WTC11 (cell line): Measurements from ENCODE around the gene AK5. TPM values are rescaled to one million over a fixed set of nuclear protein-coding genes. Genes with fewer than 3 reads are reported as not detected.

Source experiments
- ATAC-seq: fragments of 200-7000 bp; cut with Tn5 transposase; 2 replicates; pipeline ENCODE4 v1.10.0; 2021; ENCODE audit warnings: mild to moderate bottlenecking, moderate library complexity
- CTCF ChIA-PET: fragments of 300-600 bp; sonication (Branson Sonifier 250); formaldehyde crosslinking; loops from one replicate; lab custom pipeline; 2021; ENCODE audit warnings: antibody characterized with exemption; lab: Charles Lee
- POLR2A ChIA-PET: fragments of 350-600 bp; sonication (Branson Sonifier 250); formaldehyde crosslinking; loops from one replicate; lab custom pipeline; 2021; ENCODE audit warnings: antibody characterized with exemption; lab: Charles Lee
- DNase-seq: peaks from one replicate; pipeline ENCODE4 v3.0.0; 2021; ENCODE audit warnings: low spot score
- H3K27ac Mint-ChIP-seq: 2 replicates; pipeline ENCODE4 v1.8.0; 2021; ENCODE audit warnings: mixed read lengths
- H3K27me3 Mint-ChIP-seq: 2 replicates; pipeline ENCODE4 v1.8.0; 2021; ENCODE audit warnings: low read depth, mild to moderate bottlenecking, moderate library complexity, mixed read lengths
- H3K36me3 Mint-ChIP-seq: 2 replicates; pipeline ENCODE4 v1.8.0; 2021; ENCODE audit warnings: mixed read lengths
- H3K4me1 Mint-ChIP-seq: 2 replicates; pipeline ENCODE4 v1.8.0; 2022; ENCODE audit warnings: mixed read lengths
- H3K4me3 Mint-ChIP-seq: 2 replicates; pipeline ENCODE4 v1.8.0; 2021; ENCODE audit warnings: mild to moderate bottlenecking, moderate library complexity, mixed read lengths
- H3K9me3 Mint-ChIP-seq: 2 replicates; pipeline ENCODE4 v1.8.0; 2021; ENCODE audit warnings: mixed read lengths
- EMX1 ChIP-seq: fragments of 250-450 bp; sonication (Bioruptor Pico); IDR thresholded peaks from 2 replicates; pipeline ENCODE4 v1.8.0; 2021; ENCODE audit warnings: mild to moderate bottlenecking
- NR1H2 ChIP-seq: sonication (generic); formaldehyde crosslinking; IDR thresholded peaks from 2 replicates; pipeline ENCODE4 v1.9.0; 2021; ENCODE audit warnings: mild to moderate bottlenecking, moderate library complexity, missing genetic modification reagents
- SMAD3 ChIP-seq: sonication (generic); formaldehyde crosslinking; IDR thresholded peaks from 2 replicates; pipeline ENCODE4 v1.8.0; 2022; ENCODE audit warnings: missing genetic modification reagents, mild to moderate bottlenecking, borderline replicate concordance
- SOX15 ChIP-seq: fragments of 250-450 bp; sonication (Bioruptor Pico); IDR thresholded peaks from 2 replicates; pipeline ENCODE4 v1.9.0; 2021; ENCODE audit warnings: mild to moderate bottlenecking
- TEAD1 ChIP-seq: sonication (generic); formaldehyde crosslinking; IDR thresholded peaks from 2 replicates; pipeline ENCODE4 v1.8.0; 2022; ENCODE audit warnings: mild to moderate bottlenecking, missing genetic modification reagents
- ZNF219 ChIP-seq: sonication (generic); formaldehyde crosslinking; IDR thresholded peaks from 2 replicates; pipeline ENCODE4 v1.8.0; 2023; ENCODE audit warnings: missing genetic modification reagents, mild to moderate bottlenecking, borderline replicate concordance
- total RNA-seq: library from RNA; stranded (reverse); gene quantifications from 3 replicates; pipeline ENCODE4 v1.2.3, GENCODE V29; 2021
- TF ChIP-seq, protein P1 (sequence below): sonication (generic); formaldehyde crosslinking; IDR thresholded peaks from 2 replicates; pipeline ENCODE4 v1.8.1; 2023; ENCODE audit warnings: mild to moderate bottlenecking, missing genetic modification reagents, moderate library complexity
- TF ChIP-seq, protein P2 (sequence below): sonication (generic); formaldehyde crosslinking; IDR thresholded peaks from 2 replicates; pipeline ENCODE4 v1.8.1; 2023; ENCODE audit warnings: mild to moderate bottlenecking, missing genetic modification reagents, borderline replicate concordance
- TF ChIP-seq, protein P3 (sequence below): sonication (generic); formaldehyde crosslinking; IDR thresholded peaks from 2 replicates; pipeline ENCODE4 v1.8.0; 2022; ENCODE audit warnings: missing genetic modification reagents
- TF ChIP-seq, protein P4 (sequence below): sonication (generic); formaldehyde crosslinking; IDR thresholded peaks from 2 replicates; pipeline ENCODE4 v1.8.0; 2023; ENCODE audit warnings: missing genetic modification reagents, mild to moderate bottlenecking, borderline replicate concordance
- TF ChIP-seq, protein P5 (sequence below): sonication (generic); formaldehyde crosslinking; IDR thresholded peaks from 2 replicates; pipeline ENCODE4 v1.8.0; 2023; ENCODE audit warnings: missing genetic modification reagents
- TF ChIP-seq, protein P6 (sequence below): fragments of 250-450 bp; sonication (Bioruptor Pico); conservative IDR thresholded peaks from 2 replicates; pipeline ENCODE4 v1.9.0; 2021; ENCODE audit warnings: mild to moderate bottlenecking

AK5 gene
- total RNA-seq, 1 experiment from 2014 or later, result 3.0 TPM

DNA sequence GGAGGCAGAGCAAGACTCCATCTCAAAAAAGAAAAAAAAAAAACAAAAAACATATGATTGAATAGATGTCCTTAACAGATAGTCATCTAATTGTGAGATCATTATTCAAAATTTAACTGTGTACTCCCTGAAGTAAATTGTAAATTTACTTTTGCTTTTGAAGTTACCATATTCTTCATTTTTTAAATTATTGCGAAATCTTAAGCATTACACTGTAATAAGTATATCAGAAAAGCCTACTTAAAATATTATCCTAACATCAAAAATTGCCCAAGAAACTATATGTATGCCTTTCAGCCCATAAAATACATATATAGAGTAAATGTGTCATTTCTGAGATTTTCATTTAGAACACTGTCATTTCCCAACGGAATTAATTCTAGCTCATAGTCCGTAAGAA is 91.9 kb downstream of the AK5 start:
- DNase-seq (no peak), ATAC-seq (no peak)
- TF ChIP-seq, protein P1, sequence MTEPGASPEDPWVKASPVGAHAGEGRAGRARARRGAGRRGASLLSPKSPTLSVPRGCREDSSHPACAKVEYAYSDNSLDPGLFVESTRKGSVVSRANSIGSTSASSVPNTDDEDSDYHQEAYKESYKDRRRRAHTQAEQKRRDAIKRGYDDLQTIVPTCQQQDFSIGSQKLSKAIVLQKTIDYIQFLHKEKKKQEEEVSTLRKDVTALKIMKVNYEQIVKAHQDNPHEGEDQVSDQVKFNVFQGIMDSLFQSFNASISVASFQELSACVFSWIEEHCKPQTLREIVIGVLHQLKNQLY (CRISPR knock-in tag), result no peak
- TF ChIP-seq, protein P2, sequence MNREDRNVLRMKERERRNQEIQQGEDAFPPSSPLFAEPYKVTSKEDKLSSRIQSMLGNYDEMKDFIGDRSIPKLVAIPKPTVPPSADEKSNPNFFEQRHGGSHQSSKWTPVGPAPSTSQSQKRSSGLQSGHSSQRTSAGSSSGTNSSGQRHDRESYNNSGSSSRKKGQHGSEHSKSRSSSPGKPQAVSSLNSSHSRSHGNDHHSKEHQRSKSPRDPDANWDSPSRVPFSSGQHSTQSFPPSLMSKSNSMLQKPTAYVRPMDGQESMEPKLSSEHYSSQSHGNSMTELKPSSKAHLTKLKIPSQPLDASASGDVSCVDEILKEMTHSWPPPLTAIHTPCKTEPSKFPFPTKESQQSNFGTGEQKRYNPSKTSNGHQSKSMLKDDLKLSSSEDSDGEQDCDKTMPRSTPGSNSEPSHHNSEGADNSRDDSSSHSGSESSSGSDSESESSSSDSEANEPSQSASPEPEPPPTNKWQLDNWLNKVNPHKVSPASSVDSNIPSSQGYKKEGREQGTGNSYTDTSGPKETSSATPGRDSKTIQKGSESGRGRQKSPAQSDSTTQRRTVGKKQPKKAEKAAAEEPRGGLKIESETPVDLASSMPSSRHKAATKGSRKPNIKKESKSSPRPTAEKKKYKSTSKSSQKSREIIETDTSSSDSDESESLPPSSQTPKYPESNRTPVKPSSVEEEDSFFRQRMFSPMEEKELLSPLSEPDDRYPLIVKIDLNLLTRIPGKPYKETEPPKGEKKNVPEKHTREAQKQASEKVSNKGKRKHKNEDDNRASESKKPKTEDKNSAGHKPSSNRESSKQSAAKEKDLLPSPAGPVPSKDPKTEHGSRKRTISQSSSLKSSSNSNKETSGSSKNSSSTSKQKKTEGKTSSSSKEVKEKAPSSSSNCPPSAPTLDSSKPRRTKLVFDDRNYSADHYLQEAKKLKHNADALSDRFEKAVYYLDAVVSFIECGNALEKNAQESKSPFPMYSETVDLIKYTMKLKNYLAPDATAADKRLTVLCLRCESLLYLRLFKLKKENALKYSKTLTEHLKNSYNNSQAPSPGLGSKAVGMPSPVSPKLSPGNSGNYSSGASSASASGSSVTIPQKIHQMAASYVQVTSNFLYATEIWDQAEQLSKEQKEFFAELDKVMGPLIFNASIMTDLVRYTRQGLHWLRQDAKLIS (CRISPR knock-in tag), result no peak
- no peak for TF ChIP-seq TEAD1 (CRISPR knock-in tag)
- Mint-ChIP-seq H3K27ac (no peak overlapping the region), H3K36me3 (no peaks in the 10 kb centered on the region), H3K9me3 (no peaks in the 10 kb centered on the region), H3K27me3 (no peaks in the 10 kb centered on the region), H3K4me3 (no peak overlapping the region), H3K4me1 (peaks cover 12% of the 10 kb centered on the region)
- POLR2A ChIA-PET, result no interaction called here
- CTCF ChIA-PET, result interaction anchor here (1.8 kb wide), 1 partner anchor 160 kb away, joined by 3 read pairs; no protein-coding TSS in a partner anchor

DNA sequence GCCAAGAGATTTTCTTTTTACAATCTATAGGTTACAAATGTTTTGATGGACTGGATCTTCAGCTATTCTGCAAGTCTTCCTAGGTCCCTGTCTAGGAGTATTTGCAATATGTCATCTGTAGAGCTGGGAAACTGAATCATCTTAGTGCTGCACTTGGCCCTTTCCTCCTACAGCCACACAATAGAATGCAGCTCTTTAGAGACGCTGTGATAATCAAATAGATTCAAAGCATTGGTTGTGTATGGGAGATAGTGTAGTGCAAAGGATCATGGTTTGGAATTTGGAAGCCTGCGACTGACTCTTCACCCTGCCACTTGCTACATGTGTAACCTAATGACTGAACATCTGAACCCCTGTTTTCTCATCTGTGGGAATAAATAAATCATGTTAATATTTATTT is 93.7 kb downstream of the AK5 start:
- no peak overlapping the region for H3K4me3 Mint-ChIP-seq
- no peaks in the 10 kb centered on the region for H3K9me3 Mint-ChIP-seq
- ATAC-seq, result no peak
- POLR2A ChIA-PET, result no interaction called here
- TF ChIP-seq, protein P3, sequence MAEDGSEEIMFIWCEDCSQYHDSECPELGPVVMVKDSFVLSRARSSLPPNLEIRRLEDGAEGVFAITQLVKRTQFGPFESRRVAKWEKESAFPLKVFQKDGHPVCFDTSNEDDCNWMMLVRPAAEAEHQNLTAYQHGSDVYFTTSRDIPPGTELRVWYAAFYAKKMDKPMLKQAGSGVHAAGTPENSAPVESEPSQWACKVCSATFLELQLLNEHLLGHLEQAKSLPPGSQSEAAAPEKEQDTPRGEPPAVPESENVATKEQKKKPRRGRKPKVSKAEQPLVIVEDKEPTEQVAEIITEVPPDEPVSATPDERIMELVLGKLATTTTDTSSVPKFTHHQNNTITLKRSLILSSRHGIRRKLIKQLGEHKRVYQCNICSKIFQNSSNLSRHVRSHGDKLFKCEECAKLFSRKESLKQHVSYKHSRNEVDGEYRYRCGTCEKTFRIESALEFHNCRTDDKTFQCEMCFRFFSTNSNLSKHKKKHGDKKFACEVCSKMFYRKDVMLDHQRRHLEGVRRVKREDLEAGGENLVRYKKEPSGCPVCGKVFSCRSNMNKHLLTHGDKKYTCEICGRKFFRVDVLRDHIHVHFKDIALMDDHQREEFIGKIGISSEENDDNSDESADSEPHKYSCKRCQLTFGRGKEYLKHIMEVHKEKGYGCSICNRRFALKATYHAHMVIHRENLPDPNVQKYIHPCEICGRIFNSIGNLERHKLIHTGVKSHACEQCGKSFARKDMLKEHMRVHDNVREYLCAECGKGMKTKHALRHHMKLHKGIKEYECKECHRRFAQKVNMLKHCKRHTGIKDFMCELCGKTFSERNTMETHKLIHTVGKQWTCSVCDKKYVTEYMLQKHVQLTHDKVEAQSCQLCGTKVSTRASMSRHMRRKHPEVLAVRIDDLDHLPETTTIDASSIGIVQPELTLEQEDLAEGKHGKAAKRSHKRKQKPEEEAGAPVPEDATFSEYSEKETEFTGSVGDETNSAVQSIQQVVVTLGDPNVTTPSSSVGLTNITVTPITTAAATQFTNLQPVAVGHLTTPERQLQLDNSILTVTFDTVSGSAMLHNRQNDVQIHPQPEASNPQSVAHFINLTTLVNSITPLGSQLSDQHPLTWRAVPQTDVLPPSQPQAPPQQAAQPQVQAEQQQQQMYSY (CRISPR knock-in tag), result no peak
- no peak for TF ChIP-seq ZNF219 (CRISPR knock-in tag)
- no peak for TF ChIP-seq NR1H2
- TF ChIP-seq EMX1, result no peak
- TF ChIP-seq, protein P4, sequence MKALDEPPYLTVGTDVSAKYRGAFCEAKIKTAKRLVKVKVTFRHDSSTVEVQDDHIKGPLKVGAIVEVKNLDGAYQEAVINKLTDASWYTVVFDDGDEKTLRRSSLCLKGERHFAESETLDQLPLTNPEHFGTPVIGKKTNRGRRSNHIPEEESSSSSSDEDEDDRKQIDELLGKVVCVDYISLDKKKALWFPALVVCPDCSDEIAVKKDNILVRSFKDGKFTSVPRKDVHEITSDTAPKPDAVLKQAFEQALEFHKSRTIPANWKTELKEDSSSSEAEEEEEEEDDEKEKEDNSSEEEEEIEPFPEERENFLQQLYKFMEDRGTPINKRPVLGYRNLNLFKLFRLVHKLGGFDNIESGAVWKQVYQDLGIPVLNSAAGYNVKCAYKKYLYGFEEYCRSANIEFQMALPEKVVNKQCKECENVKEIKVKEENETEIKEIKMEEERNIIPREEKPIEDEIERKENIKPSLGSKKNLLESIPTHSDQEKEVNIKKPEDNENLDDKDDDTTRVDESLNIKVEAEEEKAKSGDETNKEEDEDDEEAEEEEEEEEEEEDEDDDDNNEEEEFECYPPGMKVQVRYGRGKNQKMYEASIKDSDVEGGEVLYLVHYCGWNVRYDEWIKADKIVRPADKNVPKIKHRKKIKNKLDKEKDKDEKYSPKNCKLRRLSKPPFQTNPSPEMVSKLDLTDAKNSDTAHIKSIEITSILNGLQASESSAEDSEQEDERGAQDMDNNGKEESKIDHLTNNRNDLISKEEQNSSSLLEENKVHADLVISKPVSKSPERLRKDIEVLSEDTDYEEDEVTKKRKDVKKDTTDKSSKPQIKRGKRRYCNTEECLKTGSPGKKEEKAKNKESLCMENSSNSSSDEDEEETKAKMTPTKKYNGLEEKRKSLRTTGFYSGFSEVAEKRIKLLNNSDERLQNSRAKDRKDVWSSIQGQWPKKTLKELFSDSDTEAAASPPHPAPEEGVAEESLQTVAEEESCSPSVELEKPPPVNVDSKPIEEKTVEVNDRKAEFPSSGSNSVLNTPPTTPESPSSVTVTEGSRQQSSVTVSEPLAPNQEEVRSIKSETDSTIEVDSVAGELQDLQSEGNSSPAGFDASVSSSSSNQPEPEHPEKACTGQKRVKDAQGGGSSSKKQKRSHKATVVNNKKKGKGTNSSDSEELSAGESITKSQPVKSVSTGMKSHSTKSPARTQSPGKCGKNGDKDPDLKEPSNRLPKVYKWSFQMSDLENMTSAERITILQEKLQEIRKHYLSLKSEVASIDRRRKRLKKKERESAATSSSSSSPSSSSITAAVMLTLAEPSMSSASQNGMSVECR, result no peak
- TF ChIP-seq, protein P5, sequence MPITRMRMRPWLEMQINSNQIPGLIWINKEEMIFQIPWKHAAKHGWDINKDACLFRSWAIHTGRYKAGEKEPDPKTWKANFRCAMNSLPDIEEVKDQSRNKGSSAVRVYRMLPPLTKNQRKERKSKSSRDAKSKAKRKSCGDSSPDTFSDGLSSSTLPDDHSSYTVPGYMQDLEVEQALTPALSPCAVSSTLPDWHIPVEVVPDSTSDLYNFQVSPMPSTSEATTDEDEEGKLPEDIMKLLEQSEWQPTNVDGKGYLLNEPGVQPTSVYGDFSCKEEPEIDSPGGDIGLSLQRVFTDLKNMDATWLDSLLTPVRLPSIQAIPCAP (CRISPR knock-in tag), result no peak
- no peak for TF ChIP-seq SOX15 (CRISPR knock-in tag)
- TF ChIP-seq SMAD3 (CRISPR knock-in tag), result no peak
- TF ChIP-seq, protein P6, sequence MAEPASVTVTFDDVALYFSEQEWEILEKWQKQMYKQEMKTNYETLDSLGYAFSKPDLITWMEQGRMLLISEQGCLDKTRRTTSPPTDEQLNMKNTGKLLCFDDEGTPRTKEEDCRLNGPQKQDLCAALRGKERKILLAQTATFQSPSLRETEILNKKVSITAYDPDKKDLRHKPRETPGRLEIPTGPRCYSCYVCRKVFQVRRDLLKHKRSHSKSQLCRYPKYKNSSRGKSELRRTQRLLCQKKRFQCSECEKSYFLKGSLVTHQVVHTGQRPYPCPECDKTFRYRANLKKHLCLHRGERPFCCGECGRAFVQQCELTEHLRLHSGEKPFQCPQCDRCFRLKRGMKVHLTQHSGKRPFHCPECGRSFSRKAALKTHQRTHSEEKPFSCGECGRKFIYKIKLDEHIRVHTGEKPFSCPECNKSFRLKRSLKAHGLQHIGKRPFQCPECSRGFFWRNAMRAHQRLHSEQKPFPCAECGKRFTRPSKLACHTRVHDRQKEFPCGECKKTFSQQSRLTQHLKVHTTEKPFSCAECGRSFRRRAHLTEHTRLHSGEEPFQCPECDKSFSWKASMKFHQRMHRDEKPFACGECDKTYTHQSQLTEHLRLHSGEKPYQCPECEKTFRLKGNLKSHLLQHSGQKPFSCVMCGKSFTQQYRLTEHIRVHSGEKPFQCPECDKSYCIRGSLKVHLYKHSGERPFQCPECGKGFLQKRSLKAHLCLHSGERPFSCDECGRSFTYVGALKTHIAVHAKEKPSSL (CRISPR knock-in tag), result no peak
- H3K36me3 Mint-ChIP-seq, result no peaks in the 10 kb centered on the region
- H3K4me1 Mint-ChIP-seq, result peaks cover 16% of the 10 kb centered on the region
- DNase-seq, result no peak
- H3K27me3 Mint-ChIP-seq, result no peaks in the 10 kb centered on the region
- H3K27ac Mint-ChIP-seq, result no peak overlapping the region
- CTCF ChIA-PET, result no interaction called here
